ENCODE data around the gene SPPL2C.

The SPPL2C gene

GRCh38 chr17:45838751-45839295 lies 5.9 kb upstream of the SPPL2C start:
- Histone ChIP-seq H3K79me2 (ENCODE audit: insufficient read depth, low read length) (no peaks in the 10 kb centered on the region), H3K9me2 (replicated peaks; ENCODE audit: insufficient read depth, low read length) (no peaks in the 10 kb centered on the region), H3K36me3 (ENCODE audit: low read length) (no peaks in the 10 kb centered on the region), H3K27me3 (ENCODE audit: low read length) (no peaks in the 10 kb centered on the region), H2AFZ (ENCODE audit: low read depth, low read length, severe bottlenecking) (no peak overlapping the region), H3K27ac (ENCODE audit: low read depth, low read length) (no peak overlapping the region), H3K4me3 (ENCODE audit: insufficient read depth, low read length, poor library complexity, severe bottlenecking) (no peak overlapping the region), H3K4me2 (ENCODE audit: low read depth, low read length, poor library complexity, severe bottlenecking) (no peak overlapping the region), H3K9me3 (ENCODE audit: insufficient read depth, low read length) (no peaks in the 10 kb centered on the region), H3K9ac (ENCODE audit: low read length) (no peak overlapping the region), H4K20me1 (ENCODE audit: low read depth, low read length) (no peaks in the 10 kb centered on the region), H3F3A (ENCODE audit: insufficient read depth) (no peaks in the 10 kb centered on the region)
- TF ChIP-seq CTCF (IDR thresholded peaks at IDR 0.05; ENCODE audit: insufficient read depth, low read length, poor library complexity, severe bottlenecking) (no peak), EZH2phosphoT487 (conservative IDR thresholded peaks at IDR 0.05; ENCODE audit: low read length) (no peak)

GRCh38 chr17:45839442-45839841 lies 5.2 kb upstream of the SPPL2C start:
- Histone ChIP-seq H3F3A (ENCODE audit: insufficient read depth) (no peaks in the 10 kb centered on the region), H3K9me2 (replicated peaks; ENCODE audit: insufficient read depth, low read length) (no peaks in the 10 kb centered on the region), H3K36me3 (ENCODE audit: low read length) (no peaks in the 10 kb centered on the region), H3K9me3 (ENCODE audit: insufficient read depth, low read length) (no peaks in the 10 kb centered on the region), H3K9ac (ENCODE audit: low read length) (no peak overlapping the region), H3K4me3 (ENCODE audit: insufficient read depth, low read length, poor library complexity, severe bottlenecking) (no peak overlapping the region), H3K27me3 (ENCODE audit: low read length) (no peaks in the 10 kb centered on the region), H2AFZ (ENCODE audit: low read depth, low read length, severe bottlenecking) (no peak overlapping the region), H3K4me2 (ENCODE audit: low read depth, low read length, poor library complexity, severe bottlenecking) (no peak overlapping the region), H3K79me2 (ENCODE audit: insufficient read depth, low read length) (no peaks in the 10 kb centered on the region), H4K20me1 (ENCODE audit: low read depth, low read length) (no peaks in the 10 kb centered on the region), H3K27ac (ENCODE audit: low read depth, low read length) (no peak overlapping the region)
- TF ChIP-seq CTCF (IDR thresholded peaks at IDR 0.05; ENCODE audit: insufficient read depth, low read length, poor library complexity, severe bottlenecking) (no peak), EZH2phosphoT487 (conservative IDR thresholded peaks at IDR 0.05; ENCODE audit: low read length) (no peak)

- H3K9me3 ChIP-seq (ENCODE audit: insufficient read depth, low read length), result no peaks in the 10 kb centered on the region
- H2AFZ ChIP-seq (ENCODE audit: low read depth, low read length, severe bottlenecking), result no peak overlapping the region
- H3K9ac ChIP-seq (ENCODE audit: low read length), result no peak overlapping the region
- no peaks in the 10 kb centered on the region for H3F3A ChIP-seq (ENCODE audit: insufficient read depth)
- TF ChIP-seq CTCF (IDR thresholded peaks at IDR 0.05; ENCODE audit: insufficient read depth, low read length, poor library complexity, severe bottlenecking), result no peak
- TF ChIP-seq EZH2phosphoT487 (conservative IDR thresholded peaks at IDR 0.05; ENCODE audit: low read length), result no peak
- no peak overlapping the region for H3K4me2 ChIP-seq (ENCODE audit: low read depth, low read length, poor library complexity, severe bottlenecking)
- no peaks in the 10 kb centered on the region for H4K20me1 ChIP-seq (ENCODE audit: low read depth, low read length)
- no peaks in the 10 kb centered on the region for H3K9me2 ChIP-seq (replicated peaks; ENCODE audit: insufficient read depth, low read length)
- H3K36me3 ChIP-seq (ENCODE audit: low read length), result no peaks in the 10 kb centered on the region
- no peaks in the 10 kb centered on the region for H3K27me3 ChIP-seq (ENCODE audit: low read length)
- H3K79me2 ChIP-seq (ENCODE audit: insufficient read depth, low read length), result no peaks in the 10 kb centered on the region
- no peak overlapping the region for H3K27ac ChIP-seq (ENCODE audit: low read depth, low read length)
- no peak overlapping the region for H3K4me3 ChIP-seq (ENCODE audit: insufficient read depth, low read length, poor library complexity, severe bottlenecking)
Measured at GRCh38 chr17:45841186-45841585, 3.5 kb upstream of the SPPL2C start.
